DND-41 (cell line): Measurements from ENCODE around the gene DNAH14.

Experiments used
- CTCF ChIP-seq: IDR thresholded peaks from 2 replicates; pipeline ENCODE4 v1.5.1; 2012; ENCODE audit warnings: borderline replicate concordance, low read length, moderate library complexity, mild to moderate bottlenecking; ENCODE audit not compliant: poor library complexity, severe bottlenecking; ENCODE audit errors: extremely low read depth
- EZH2 ChIP-seq: IDR thresholded peaks from 3 replicates; pipeline ENCODE4 v1.6.1; 2012; ENCODE audit warnings: borderline replicate concordance, low read depth, mild to moderate bottlenecking, moderate library complexity, low read length, inconsistent platforms; ENCODE audit not compliant: severe bottlenecking

- no peak for TF ChIP-seq CTCF
- TF ChIP-seq EZH2, result no peak
Measured at GRCh38 chr1:225424562-225425200, 495.2 kb downstream of the DNAH14 start.
